HG03521 (cell line): ENCODE results near the gene POTEI.
"Not testable (repeated sequence)": the region's sequence is repeated elsewhere in the genome, so short reads cannot be mapped to it uniquely, and the experiment has no call there.

ENCODE experiments used
- ATAC-seq: cut with Tn5 transposase; IDR thresholded peaks from one replicate; pipeline ENCODE4 v1.9.1; 2021; ENCODE audit warnings: mild to moderate bottlenecking, moderate library complexity; ENCODE audit not compliant: unreplicated experiment

Gene POTEI

DNA sequence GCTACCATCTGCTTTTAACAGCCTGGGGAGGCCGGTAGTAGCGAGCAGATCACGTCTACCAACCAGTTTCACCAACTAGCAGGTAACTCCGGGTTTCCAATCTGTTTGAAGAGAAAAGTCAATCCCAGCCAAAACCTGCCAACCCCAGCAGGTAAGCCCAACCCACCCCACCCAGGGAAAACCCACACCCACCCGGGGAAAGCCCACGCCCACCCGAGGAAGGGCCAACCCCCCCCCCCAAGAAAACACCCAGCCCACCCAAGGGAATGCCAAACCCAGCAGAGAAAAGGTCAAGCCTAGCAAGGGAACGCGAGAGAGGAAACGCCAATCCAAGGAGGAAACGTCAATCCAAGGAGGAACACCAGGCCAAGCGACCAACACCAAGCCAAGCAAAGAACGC is at the start of gene POTEI:
TSS of gene POTEI (minus strand) at position 101 of the 400 bp plus-strand sequence. CDS start at position 8, 93 bp downstream.
- ATAC-seq, result not testable (repeated sequence)

DNA sequence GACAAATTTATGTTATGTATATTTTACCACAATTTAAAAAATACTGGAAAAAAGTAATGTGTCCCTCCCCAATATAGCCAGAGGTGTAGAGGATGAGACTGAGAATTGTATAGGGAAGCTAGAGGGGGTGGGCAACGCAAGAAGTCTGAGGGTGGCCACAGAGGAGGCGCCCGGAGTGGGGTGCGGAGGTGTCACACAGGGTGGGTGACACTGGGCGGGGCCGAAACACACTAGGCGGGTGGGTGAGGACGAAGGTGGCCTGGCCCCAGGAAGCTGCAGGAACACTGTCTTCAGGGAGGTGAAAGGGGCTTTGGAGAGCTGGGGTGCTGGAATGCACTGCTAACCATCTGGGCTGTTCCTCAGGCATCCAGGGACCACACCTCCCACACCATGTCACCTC is 47.3 kb upstream of the POTEI start:
- not testable (repeated sequence) for ATAC-seq

DNA sequence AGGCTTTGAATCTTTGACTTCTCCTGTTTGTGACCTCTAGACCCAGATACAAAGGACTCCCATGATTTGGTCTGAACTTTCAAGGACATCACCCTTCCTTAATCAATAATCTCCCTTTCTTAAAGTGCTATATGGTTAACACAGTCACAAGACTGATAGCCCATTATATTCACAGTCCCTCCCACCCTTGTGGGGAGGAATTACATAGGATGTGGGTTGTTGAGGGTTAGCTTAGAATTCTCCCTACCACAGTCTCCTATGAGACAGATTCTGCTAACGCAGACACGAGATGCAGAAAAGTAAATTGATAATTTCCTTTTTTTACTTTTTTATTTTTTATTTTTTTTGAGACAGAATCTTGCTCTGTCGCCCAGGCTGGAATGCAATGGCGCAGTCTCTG is 45.0 kb upstream of the POTEI start:
- ATAC-seq, result not testable (repeated sequence)

DNA sequence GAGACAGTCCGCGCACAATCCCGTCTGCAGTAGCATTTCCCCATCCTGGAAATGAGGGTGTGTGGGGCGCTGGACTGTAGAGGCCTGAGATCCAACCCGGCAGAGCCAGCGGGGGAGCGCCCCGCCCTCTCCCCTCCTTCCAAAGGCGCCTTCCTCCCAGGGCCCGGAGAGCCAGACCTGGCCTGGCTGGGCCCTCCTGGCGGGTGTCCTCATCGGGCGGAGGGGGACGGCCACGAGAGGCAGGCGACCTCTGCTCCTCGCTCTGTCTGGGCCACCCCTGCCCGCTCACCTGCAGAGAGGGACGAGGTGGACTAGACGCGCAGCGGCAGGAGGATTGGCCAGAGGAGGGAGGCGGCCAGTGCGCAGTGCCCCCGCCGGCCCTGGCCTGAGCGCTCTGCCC is 40.3 kb upstream of the POTEI start:
- ATAC-seq, result not testable (repeated sequence)

DNA sequence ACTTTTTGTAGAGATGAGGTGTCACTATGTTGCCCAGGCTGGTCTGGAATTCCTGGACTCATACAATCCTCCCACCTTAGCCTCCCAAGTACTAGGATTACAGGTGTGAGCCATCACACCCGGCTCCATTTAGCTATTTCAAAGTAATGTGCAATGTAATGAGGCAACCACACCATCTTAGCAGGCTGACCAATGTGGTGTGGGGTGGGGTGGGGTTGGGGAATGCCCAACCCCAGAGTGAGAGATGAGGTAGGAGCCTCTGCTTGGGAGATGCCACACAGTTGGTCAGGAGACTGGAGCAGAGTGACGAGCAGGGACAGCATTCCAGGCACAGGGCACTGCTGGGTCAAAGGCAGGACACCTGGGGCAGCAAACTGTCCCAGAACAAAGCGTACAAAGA is 39.3 kb upstream of the POTEI start:
- not testable (repeated sequence) for ATAC-seq

DNA sequence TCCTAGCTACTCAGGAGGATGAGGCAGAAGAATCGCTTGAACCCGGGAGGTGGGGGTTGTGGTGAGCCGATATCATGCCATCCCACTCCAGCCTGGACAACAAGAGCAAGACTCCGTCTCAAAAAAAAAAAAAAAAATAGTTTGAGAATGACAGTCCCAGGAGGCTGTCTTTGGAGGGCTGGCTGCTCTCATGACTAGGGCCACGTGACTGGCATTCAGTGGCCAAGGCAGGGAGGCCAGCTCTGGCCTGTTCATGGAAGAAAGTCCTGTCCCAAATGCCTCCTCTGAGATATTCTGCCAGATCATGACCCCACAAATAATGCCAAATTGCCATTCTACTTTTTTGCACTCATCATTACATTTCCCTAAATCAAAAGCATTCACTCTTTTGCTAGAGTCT is 35.9 kb upstream of the POTEI start:
- not testable (repeated sequence) for ATAC-seq

DNA sequence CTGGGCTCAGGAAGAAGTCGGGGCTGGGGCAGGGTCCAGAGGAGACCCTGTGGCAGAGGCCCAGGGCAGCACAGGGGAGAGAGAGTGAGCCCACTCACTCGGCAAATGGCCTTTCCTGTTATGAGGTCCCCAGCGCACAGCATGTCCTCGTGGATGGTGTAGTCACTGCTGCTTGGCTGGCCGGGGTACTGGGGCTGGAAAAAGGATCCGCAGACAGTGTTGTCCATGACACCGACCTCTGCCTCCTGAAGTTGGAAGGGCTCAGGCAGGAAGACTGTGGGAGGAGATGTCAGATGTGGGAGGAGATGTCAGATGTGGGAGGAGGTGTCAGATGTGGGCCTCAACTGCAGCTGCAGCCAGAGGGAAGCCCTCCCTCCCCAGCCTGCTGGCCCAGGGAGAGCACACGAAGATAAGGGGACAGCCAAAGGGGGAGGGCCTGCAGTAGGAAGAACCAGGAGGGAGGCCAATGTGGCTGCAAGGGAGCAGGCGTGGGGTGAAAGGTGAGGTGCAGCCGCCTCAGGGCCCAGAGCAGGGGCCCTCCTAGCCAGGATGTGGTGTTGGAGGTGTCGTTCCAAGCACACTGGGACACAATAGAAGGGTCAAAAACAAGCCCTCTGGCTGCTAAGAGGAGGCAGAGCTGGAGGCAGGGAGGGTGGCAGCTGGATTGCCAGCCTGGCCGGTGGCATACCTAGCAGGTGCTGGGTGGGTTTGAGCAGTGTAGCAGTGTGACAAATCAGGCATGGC is 34.8 kb upstream of the POTEI start:
- ATAC-seq, result not testable (repeated sequence)

DNA sequence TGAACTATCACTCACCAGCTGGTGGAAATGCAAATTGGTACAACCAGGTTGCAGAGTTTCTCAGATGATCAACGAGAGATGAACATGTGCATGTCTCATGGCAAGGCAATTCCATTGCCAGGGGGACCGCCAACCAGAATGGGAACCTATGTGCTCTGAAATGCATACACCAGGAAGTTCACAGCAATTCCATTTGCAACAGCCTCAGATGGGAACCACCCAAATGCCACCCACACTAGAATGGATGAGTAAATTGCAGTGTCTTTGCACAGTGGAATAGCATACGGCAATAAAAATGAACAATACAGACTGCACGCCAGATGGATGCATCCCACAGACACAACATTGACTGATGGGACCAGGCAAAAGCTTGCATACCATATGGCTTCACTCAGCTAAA is 33.7 kb upstream of the POTEI start:
- ATAC-seq, result not testable (repeated sequence)

DNA sequence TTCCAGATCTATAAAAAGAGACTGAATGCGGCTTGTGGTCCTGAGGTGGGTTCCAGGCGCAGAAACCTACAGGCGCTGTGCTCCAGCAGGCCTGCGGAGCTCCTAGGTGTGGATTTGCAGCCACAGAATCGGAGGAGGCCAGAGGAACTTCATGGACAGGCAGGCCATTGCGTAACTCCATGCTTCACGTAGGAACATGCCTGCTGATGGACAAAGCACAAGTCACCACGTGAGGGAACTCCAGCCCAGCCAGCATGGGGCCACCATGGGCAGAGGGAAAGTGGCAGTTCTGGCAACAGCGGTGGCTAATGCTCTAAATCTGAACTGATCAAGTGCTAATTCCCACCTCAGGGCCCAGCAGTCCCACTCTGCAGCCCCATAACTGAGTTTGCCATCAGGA is 29.1 kb upstream of the POTEI start:
- not testable (repeated sequence) for ATAC-seq

DNA sequence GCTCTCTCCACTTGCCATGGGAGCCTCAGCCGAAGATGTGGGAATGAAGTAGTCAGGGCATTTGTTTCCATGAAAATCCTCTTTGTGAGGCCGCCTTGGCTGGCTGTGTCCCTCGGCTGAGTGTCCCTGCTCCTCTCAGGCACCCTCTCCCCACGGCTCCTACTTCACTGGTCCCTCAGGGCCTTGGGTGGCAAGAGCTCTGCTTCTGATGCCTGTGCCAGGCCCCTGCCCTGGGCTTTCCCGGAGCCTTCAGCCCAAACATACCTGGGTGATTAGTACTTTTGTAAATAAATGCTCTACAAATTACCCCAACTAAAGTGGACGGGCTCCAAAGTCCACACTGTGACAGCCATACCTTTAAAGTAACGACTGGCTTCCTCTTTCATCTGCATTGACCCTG is 27.5 kb upstream of the POTEI start:
- ATAC-seq, result not testable (repeated sequence)

DNA sequence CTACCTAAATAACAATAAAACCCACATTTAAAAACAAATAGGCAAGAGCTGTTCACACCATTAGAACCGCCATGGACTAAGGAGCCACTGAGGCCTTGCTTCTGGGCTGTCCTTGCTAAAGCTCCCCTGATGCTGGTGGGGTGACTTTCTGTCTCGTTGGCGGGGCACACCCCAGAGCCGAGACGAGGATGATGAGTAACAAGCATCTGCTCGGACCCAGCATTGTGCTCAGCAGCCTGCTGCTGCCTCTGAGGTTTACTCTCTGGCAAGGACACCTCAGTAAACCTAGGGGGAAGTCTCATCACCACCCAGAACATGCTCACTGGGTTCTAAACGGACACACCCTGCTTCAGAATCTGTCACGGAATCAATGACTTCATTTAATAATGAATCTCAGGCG is 22.5 kb upstream of the POTEI start:
- not testable (repeated sequence) for ATAC-seq

DNA sequence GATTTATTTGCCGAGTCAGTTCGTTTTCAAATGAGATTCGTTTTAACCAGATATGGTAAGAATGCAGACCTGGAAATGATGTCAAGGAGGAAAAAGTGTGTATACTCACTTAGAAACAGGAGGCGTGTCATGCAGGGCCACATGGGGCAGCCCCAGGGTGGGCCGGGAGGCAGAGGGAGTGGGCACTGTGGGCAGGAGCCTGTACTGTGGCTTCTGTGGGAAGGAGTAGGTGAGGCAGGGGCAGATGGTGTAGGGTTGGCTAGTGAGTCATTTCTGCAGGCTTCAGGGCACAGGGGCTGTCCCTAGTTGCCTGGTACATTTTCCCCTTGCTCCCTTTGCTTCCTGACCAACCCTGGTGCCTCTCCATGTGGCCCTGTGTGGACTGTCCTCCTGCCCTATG is 22.1 kb upstream of the POTEI start:
- not testable (repeated sequence) for ATAC-seq

DNA sequence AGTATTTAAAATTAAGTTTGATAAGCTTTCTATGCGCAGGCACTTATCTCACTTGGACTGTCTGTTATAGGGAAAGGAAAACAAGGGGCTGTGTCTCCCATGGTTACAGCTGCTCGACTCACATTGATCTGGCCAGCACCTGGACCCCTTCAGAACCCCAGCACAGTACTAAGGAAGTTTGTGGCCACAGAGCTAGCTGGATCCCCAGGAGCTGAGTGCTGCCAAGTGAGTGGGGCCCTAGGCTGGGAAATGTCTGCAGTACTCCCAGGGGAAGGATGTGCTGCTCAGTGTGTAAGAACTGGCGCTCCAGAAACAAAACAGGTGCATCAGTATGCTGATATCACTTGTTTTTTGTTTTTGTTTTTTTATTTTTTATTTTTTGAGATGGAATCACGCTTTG is 21.1 kb upstream of the POTEI start:
- ATAC-seq, result not testable (repeated sequence)

DNA sequence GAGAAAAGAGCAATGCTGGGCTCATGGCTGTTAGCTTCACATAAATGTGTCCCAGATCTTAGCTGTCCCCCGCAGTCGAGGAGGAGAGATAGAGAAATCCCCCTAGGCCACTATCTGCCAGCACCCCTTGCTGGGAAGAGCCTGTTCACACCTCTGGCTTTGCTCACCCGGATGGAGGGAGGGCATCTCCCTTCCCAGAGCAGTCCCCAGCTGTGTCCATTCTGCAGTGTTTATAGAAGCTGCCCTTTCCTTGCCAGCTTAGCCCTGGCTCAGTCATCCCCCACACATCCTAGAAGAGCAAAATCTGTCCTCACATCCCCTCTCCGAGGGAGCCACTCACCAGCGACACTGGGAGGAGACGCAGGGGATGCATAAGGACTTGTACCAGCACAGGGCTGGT is 20.4 kb upstream of the POTEI start:
- not testable (repeated sequence) for ATAC-seq

DNA sequence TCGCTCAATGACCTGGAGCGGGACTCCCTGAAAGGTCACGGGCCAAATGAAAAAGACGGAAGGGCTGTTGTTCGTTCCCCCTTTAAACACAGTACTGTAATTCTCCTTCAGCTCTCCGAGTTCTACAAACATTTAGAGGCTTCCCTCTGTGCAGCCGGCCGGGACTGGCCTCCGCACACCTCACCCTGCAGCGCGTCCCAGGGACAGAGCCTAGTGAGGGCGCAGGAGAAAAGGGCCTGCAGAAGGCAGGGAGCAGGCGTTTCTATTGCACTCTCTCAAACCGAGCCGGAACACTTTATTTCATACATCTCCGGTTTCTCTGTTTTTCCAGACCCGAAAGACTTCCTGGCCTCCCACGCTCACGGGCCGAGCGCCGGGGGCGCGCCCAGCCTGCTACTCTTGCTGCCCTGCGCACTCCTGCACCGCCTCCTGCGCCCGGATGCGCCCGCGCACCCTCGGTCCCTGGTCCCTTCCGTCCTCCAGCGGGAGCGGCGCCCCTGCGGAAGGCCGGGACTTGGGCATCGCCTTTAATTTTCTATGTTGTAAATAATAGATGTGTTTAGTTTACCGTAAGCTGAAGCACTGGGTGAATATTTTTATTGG is 18.3 kb upstream of the POTEI start:
- not testable (repeated sequence) for ATAC-seq

DNA sequence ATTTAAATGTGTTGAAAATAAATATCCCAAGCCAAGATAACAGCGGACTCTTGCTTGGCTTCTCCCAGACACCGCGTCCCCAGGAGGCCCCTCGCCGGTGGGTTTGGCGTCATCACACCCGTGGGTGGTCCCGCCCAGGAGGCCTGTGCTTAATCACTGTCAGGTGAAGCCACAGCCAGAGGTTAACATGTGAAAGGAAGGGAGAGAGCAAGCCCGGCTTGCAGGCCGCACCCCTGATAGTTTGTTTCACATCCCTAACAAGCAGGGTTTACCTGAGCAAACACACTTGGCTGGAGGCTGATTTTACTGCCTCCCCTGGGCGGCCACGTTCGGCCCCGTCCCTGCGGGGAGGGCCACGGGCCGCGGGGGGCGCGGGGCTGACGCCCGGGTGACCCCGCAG is 13.3 kb upstream of the POTEI start:
- ATAC-seq, result not testable (repeated sequence)

DNA sequence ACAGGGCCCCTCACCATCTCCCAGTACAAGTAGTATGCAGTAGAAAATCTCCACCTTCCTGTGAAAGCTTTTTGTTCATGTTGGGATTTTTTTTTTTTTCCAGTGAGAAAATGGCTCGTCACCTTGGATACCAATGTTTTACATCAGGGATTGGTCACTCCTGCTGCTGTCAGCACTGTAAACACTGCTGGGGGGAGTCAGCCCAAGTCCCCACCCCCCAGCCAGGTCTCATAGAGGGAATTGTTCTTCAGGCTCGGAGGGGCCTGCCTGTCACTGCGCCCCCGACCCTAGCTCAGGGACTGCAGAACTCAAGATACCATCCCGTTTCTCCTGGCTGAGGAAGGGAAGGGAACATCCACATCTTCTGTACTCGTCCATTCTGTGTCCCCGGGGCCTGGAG is 11.9 kb upstream of the POTEI start, which contains the start of gene CFC1B:
TSS of gene CFC1B (plus strand) at position 231 of the 400 bp plus-strand sequence. CDS start 263 bp downstream, outside the sequence.
- not testable (repeated sequence) for ATAC-seq

DNA sequence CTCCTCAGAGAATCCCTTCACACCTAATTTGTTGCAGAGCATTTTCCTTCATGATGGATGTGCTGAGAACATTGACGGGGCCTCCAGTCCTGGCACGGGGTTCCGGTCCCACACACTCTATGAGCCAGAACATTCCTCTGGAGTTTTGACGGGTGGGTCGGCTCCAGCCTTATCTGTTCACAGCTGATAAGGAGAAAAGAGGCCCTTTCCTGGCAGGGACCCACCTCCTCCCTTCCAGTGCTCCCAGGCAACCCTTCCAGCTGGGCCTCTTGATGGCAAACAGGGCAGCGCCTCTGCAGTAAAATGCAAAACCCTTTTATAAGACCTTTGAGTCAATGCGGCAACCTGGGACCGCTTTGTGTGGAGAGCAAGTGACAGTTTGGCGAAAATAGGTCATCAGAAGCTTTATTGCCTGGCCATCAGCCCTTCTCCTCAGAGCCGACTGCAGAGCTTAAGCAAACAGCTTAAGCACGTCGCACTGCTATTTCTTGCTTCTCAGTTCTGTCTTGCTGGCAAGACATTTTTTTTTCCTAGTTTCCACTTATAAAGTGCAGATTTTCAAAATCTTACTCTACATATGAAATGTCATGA is 9.5 kb upstream of the POTEI start:
- not testable (repeated sequence) for ATAC-seq

DNA sequence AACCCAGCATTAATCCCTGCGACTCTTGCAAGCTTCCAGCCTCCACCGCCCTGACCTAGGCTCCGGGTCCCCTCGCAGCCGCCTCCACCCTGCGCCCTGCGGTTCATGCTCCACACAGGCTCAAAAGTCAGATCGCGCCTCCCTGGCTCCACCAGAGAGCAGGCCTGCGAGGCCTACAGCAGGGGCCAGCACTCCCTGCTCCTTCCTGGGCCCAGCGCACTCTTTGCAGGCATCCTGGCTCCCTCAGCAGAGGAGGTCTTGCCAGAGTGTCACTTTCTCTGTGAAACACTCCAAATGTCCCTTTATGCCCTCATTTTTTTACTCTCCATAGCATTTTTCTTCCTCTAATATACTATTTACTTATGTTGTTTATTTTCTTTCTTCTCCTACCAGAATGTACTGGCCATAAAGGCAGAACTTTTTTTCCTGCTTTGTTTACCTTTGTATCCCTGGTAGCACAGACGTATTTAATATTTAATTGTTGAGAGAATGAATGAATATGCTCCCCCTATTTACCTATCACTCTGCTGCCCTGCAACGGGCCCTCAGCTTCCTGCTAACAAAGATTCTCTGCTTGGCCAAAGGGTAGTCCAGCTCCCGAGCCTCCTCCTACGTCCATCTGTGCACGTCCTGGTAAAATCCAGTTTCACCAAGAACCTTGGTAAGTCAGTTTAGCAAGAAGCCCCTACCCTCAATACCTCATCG is 2.8 kb upstream of the POTEI start:
- not testable (repeated sequence) for ATAC-seq

DNA sequence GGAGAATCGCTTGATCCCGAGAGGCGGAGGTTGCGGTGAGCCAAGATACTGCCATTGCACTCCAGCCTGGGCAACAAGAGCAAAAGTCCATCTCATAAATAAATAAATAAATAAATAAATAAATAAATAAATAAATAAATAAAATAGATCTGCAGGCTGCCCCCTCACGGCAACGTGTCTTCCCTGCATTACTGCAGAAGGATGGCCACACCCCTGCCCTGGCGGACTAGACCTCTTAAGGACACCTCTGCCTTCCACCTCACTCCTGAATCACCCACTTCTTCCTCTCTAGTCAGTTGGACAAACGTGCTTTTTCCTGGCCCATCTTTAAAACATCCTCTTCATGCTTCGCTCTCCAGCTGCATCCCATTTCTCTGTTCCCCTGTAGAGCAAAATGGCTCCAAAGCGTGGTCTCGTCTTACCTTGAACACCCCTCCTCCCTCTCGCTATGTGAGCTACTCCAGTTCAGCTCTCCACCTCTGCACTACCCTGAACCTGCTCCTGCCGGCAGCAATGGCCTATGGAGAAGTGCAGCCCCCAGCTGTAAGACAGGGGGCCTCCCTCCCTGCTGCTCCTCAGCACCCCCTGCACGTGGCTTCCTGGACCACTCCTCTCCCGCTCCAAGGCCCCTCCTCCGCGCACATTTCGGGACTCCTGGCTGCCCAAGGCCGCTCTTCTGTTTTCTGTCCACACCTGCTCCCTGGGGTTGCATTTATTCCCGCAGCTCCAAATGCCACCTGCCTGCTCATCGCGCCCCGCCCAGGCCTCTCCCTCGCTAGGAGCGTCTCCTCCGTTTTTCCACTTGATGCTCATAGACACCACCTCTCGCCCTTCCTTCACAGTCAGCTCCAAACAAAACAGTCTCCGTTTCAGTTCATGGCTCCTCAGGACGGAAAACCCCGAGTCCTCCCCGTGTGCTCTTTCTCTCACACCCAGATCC is 1.9 kb upstream of the POTEI start:
- ATAC-seq, result not testable (repeated sequence)
